NCI-H2029 (cell line): ENCODE measurements around the gene TGFBR3.
A peak's percentile ranks its signal among the peaks of the same experiment; 100 is the strongest.

Experiments used
- DNase-seq: peaks from one replicate; lab custom pipeline; 2025; lab: John Stamatoyannopoulos, UW

The TGFBR3 gene

DNA sequence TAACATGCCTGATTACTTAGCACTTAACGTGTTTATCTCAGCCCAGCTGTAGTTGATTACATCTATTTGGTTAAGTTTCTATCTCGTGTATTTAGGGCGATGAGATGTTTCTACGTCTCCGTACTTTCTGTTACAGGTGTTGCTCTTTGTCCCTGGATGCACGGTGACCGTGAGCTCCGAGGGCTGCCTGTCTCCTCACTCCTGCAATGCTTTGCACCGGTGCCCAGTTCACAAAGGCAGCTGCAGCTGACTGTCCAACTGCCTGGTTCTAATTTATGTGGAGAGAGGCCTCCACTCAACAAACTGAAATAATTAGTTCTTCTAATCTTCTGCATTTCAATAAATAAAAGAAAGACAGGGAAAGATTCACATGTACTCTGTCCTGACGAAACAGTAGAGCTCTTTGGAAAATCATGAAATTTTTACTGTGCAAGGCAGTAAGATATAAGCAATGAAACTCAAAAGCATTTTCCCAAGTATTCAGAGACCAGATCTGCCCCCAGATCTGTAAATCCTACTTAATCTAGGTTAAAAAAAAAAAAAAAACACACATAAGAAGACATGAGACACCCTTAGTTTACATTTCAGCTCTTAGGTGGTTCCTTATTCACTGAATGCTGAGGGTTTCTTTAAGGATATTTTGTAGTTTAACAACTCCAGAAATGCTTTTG lies 108.2 kb downstream of the TGFBR3 start:
- peak; percentile 72 for DNase-seq

- peak; percentile 76 for DNase-seq
Measured at GRCh38 chr1:91777196-91777595, 108.8 kb downstream of the TGFBR3 start.

- peak; percentile 63 for DNase-seq
Measured at GRCh38 chr1:91776068-91776794, 109.7 kb downstream of the TGFBR3 start.

- no peak for DNase-seq
Measured at GRCh38 chr1:91775227-91775626, 110.7 kb downstream of the TGFBR3 start.

GRCh38 chr1:91774520-91775203 lies 111.3 kb downstream of the TGFBR3 start:
- DNase-seq: no peak

- DNase-seq: no peak
Measured at GRCh38 chr1:91771717-91772116, 114.2 kb downstream of the TGFBR3 start.

DNA sequence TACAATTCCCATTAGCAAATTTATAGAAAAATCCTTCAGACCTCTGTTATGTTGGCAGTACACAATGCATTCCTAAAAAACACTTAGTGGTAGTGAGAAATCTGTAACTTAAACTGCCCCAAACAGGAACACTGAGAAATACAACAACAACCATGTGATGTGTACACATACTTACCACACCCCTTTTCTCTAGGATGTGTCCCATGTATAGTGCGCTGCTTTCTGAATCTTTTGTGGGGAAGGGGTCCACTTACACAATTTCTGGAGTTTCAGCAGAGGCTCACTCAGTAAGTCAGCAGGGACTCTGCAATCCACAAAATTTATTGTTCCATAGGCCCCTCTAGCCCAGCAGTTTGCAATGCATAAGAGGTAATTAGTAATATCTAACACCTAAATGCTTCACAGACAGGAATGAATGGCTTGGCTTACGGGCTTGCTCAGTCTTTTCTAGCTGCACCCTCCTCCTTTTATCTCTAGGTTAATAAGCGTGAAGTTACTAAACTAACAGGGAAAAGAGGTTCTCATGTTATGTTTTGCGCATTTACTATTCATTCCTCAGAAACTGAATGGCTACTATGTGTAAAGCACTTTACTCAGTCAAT lies 115.2 kb downstream of the TGFBR3 start:
- DNase-seq: no peak

DNA sequence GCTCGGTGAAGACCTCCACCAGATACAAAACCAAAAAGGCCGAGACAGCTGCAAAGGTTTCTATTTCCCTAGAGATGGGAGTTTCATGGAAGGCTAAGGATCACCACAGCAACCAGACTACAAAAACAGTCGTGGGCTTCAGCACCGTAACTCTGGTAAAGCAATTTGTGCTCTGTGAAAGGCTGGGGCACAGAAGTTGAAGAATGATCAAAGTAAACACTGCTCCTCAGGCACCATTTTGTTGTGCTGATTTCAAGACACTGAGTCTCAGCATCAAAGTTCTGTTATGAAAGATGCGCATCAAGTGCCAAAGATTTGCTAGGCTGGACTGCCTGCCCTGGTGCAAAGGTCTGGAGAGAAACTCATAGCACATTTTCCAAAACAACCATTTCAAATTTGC lies 116.2 kb downstream of the TGFBR3 start:
- no peak for DNase-seq

DNA sequence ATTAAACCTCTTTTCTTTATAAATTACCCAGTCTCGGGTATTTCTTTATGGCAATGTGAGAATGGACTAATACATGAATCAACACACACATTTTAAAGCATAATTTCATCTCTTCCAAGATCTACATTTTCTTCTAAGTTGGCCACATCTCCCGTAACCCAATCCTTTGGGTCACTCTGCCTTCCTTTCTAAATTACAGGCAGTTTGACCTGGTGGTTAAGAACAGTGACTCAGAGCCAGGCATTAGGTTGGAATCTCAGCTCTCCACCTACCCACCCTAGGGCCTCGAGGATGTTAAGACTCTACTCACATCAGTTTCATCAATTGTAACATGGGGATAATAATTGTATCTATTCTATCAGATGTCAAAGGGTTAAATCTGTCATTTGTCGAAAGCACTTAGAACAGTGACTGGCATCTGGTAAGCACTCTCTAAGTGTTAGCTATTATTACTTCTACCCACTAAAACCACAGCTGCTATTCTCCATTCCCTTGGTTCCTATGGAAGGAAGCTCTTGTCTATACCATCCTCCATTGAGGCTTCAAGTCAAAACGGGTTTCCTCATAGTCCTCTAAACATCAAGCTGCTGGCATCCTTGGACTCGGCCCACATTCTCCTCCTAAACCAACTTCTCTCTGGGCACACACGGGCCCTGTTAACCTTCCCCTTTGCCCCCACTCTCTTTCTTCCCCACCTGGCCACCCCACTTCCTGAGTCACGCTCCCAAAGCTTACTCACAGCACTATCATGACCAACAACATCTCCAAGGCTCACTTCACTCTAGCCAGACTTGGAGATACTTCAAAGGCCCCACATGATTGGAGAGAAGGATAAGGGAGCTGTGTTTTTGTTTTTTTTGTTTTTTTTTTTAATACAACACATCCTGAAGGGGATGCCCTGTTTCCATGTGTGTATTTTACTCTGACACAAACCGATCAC lies 116.9 kb downstream of the TGFBR3 start:
- no peak for DNase-seq

DNA sequence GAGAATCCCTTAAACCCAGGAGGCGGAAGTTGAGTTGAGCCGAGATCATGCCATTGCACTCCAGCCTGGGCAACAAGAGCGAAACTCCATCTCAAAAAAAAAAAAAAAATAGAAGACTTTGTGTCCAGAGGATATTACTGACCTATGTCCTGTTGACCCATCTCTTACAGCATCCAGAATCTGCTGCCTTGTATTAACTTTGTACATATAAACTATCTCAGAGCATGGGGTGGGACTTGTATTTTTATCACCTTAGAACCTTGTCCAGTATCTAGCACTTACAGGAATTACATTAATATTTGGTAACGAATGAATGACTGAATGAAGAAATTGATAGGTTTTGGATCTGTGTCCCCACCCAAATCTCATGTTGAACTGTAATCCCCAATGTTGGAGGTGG lies 117.8 kb downstream of the TGFBR3 start:
- DNase-seq: no peak

GRCh38 chr1:91766883-91767282 lies 119.1 kb downstream of the TGFBR3 start:
- no peak for DNase-seq

DNA sequence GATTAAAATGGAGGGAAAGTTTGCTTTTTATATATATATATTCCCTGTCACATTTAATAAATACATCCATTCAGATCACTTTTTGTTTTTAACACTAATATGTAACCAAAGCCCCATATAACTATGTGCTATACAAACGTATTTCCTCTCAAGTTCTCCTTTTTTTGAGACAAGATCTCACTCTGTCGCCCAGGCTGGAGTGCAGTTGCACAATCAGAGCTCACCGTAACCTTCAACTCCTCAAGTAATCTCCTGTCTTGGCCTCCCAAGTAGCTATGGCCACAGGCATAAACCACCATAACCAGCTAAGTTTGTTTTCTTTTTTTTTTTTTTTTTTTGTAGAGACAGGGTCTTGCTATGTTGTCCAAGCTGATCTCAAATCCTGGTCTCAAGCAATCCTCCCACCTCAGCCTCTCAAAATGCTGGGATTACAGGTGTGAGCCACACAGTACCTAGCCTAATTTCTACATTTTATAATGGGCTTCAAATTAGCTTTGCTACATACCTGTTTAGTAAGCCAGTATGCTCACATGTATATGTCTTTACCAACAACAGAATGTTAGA lies 120.0 kb downstream of the TGFBR3 start:
- DNase-seq: no peak

- DNase-seq: no peak
Measured at GRCh38 chr1:91765293-91765692, 120.7 kb downstream of the TGFBR3 start.

DNA sequence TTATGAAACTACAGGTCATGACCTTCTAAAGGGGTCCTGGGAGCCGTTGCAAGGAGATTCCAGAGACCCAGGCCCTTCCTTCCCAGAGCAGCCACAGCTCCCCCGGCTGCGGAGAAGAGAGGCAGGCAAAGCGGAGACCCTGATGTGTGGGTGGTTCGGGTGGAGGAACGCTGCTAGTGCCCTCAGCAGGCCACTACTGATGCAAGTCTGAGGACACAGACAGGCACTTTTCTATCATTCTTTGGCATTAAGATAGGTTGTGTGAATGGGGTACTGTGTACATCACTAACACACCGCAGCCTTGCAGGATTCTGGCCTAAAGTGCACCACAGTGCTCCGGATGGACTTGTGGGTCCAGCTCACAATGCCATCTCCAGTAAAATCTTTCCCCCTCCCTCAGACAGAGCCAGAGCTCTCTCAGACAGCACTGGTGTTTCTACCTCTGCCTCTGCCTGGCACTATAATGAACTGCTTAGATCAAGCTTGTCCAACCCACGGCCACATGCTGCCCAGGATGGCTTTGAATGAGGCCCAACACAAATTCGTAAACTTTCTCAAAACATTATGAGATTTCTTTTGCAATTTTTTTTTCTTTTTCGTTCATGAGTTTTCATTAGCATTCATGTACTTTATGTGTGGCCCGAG lies 121.4 kb downstream of the TGFBR3 start:
- no peak for DNase-seq

DNA sequence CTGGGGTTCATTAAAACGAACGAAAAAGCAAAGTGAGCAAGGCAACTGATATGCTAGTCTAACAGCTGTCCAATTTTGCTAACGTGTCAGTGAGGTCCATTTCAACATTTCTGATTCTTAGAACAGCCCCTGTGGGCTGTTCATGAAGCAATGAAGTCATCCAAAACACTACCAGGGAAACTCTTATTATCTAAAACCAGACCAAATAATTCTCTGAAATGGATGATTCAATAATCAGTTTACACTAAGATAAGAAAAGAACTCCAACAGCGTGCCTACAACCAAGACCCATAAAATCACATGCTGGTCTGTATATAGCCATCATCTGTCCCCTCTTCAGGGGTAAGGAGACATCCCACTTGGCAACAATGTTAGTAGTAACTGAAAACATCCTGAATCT lies 122.7 kb downstream of the TGFBR3 start:
- DNase-seq: no peak

DNA sequence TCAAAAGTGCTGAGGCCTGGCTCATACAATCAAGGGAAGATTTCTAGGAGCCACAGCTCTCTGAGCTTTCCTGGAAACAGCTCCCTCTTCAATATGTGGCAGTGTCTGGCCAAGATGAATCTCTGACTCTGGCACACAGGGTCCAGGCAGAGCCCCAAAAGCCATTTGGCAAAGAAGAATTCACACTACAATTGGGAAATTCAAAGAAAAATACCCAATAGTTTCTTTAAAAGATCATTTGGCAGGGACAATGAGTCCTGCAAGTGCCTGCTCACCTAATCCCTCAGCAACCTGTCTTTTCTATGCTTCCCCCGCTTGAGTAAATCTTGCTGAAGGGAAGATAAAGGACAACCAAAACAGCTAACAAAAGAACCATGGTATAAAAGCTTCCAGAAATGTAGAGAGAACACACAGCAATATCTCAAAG lies 124.6 kb downstream of the TGFBR3 start:
- DNase-seq: no peak

DNA sequence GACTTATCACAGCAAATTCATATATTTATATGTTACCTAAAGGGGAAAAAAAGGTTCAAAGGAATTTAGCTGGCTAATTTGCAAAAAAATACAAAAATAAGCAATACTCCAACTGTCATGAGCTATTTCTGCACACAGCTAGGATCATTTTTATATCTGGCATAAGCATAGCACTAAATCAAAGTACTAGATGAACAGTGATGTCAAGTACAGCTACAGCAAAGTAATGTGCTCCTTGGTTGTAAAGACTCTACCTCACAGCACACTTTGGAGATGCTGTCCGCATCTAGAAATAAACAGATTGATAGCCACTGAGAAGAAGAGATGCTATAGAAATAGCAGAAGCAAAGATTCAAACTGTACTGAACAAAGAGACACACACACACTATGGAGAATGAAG lies 125.4 kb downstream of the TGFBR3 start:
- no peak for DNase-seq

DNA sequence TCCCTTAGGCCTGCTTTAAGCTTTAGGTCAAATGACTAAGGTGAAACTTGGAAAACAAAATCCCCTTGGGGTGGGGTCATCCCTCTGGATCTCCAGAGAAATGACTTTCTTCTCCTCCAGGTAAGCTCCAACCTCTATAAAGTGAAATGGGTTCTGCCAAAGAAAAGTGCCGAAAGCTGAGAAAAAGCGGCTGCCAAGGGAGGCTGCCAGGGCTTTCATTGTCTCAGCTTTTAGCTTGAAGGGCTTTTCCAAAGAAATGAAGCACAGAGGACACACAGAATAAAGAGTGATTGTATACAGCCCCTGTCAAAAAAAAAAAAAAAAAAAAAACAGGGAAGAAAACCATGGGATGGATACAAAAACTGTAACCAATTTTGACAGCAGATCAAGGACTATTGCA lies 126.9 kb downstream of the TGFBR3 start:
- no peak for DNase-seq

- DNase-seq: no peak
Measured at GRCh38 chr1:91757763-91758460, 128.0 kb downstream of the TGFBR3 start.

DNA sequence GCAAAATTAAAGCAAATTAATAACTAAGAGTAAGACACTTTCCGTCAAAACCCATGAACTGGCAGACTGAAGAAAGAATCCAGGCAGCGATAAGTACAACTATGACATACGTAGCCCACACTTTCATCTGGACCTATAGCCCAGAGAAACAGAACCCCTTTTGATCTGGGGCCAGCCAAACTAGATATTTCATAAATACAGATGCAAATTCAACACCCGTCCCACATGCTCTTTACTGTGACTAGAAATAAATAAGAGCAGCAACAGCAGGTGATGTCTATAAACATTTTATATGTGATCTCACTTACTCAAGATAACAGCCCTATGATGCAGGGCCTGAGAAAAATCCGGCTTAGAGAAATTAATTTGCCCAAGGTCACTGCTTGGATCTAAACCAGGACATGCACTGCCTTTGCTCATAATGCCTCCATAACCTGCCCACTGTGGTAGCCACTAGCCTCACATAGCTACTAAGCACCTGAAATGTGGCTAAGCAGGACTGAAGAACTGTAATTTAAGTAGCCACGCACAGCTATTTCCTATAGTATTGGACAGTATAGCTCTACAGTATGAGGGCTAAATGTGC lies 130.2 kb downstream of the TGFBR3 start:
- no peak for DNase-seq
